Mucosa of stomach (tissue), 1 donor: ENCODE data around the gene ZNF273.
"Not testable (repeated sequence)": the region's sequence is repeated elsewhere in the genome, so short reads cannot be mapped to it uniquely, and the experiment has no call there.

Experiments
- H3K27me3 ChIP-seq: one replicate; pipeline ENCODE4 v1.7.0; 2013; ENCODE audit warnings: mild to moderate bottlenecking, low read length; ENCODE audit not compliant: control insufficient read depth, insufficient read depth
- H3K36me3 ChIP-seq: one replicate; pipeline ENCODE4 v1.7.0; 2013; ENCODE audit warnings: low read length; ENCODE audit not compliant: control insufficient read depth, insufficient read depth
- H3K4me1 ChIP-seq: one replicate; pipeline ENCODE4 v1.7.0; 2013; ENCODE audit warnings: mild to moderate bottlenecking, low read length; ENCODE audit not compliant: control insufficient read depth, insufficient read depth
- H3K4me3 ChIP-seq: one replicate; pipeline ENCODE4 v1.7.0; 2013; ENCODE audit warnings: low read length
- H3K9ac ChIP-seq: one replicate; pipeline ENCODE4 v1.7.0; 2013; ENCODE audit warnings: mild to moderate bottlenecking, low read length, moderate library complexity
- H3K9me3 ChIP-seq: one replicate; pipeline ENCODE4 v1.7.0; 2013; ENCODE audit warnings: mild to moderate bottlenecking, low read length, moderate library complexity; ENCODE audit not compliant: control insufficient read depth
- donor health status: Pancreatic carcinoma.

Gene ZNF273

DNA sequence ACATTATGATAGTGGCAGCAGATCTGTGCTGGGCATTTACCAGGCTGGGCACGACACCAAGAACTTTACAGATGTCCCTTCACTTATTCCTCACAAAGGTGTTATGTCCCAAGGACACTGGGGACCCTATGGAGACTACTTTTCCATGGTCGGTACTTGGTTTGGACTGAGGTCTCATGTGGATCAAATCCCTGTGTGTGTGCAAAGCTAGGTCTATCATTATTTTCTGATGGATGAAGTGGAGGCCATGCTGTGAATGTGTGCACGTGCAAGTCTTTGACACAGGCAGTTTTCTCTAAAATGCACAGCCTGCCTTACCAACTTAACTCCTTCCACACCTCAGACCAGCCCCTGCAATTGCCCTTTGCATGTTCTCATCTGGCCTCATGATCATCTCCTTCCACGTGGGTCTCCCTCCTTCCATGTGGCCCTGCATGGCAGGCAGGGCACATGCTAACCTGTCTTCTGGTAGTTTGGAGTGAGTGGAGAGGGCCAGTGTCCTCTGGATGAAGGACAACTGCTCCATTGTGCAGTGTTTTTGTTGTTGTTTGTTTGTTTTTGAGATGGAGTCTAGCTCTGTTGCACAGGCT lies 16.0 kb upstream of the ZNF273 start:
- Histone ChIP-seq H3K9ac (no peak overlapping the region), H3K36me3 (no peaks in the 10 kb centered on the region), H3K4me1 (peaks cover 14% of the 10 kb centered on the region), H3K9me3 (no peaks in the 10 kb centered on the region), H3K27me3 (peaks cover 38% of the 10 kb centered on the region), H3K4me3 (no peak overlapping the region)

DNA sequence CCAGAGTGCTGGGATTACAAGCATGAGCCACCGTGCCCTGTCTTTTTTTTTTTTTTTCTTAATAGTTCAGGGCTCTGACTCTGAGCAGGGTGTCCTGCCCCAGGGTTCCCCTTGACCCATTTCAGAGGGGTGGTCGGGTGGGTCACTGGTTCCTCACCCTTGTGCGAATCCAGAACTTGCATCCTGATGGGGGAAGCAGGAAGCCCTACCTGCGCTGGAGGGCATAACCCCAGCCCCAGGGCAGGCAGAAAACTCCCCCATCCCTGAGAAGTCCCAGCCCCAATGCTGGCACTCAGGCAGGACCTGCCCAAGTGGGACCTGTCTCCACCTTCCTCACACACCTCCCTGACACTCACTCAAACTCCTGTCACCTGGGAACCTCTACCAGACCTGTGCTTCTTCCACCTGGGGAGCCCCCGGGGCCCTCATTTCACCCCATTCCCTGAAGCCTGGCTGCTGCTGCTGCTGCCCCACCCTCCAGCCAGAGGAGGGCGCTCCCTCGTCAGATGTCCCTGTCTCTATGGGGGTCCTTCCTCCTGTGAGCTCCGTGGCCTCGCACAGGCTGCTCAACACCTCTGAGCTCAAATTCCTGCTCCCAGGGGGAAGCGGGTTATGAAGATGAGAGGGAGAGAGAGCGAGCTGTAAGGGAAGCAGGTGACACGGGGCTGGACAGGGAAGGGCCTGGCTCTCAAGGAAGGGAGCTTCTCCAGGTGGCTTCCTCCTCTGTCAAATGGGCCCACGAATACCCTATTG lies 15.1 kb upstream of the ZNF273 start:
- H3K9me3 ChIP-seq: no peaks in the 10 kb centered on the region
- peaks cover 10% of the 10 kb centered on the region for H3K4me1 ChIP-seq
- H3K27me3 ChIP-seq: peaks cover 30% of the 10 kb centered on the region
- peak overlapping the region; percentile 68 for H3K9ac ChIP-seq
- peak overlapping the region; percentile 60 for H3K4me3 ChIP-seq
- H3K36me3 ChIP-seq: no peaks in the 10 kb centered on the region

DNA sequence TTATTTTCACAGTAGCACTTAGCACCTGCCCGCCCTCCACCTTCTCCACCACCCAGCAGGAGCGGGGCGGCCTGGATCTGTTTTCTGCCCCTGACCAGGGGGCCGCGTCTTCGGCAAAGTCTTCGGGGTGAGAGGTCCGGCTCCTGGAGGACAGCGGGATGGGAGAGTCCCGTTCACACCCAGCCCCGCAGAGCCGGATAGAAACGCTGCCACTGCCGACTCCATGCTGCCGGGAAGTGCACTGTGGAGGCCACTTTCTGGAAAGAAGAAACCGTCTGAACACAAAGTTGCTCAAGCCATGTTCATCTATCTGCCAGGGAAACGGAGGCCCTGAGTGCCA lies 14.5 kb upstream of the ZNF273 start:
- H3K9ac ChIP-seq: peak overlapping the region; percentile 68
- peaks cover 10% of the 10 kb centered on the region for H3K4me1 ChIP-seq
- peak overlapping the region; percentile 60 for H3K4me3 ChIP-seq

DNA sequence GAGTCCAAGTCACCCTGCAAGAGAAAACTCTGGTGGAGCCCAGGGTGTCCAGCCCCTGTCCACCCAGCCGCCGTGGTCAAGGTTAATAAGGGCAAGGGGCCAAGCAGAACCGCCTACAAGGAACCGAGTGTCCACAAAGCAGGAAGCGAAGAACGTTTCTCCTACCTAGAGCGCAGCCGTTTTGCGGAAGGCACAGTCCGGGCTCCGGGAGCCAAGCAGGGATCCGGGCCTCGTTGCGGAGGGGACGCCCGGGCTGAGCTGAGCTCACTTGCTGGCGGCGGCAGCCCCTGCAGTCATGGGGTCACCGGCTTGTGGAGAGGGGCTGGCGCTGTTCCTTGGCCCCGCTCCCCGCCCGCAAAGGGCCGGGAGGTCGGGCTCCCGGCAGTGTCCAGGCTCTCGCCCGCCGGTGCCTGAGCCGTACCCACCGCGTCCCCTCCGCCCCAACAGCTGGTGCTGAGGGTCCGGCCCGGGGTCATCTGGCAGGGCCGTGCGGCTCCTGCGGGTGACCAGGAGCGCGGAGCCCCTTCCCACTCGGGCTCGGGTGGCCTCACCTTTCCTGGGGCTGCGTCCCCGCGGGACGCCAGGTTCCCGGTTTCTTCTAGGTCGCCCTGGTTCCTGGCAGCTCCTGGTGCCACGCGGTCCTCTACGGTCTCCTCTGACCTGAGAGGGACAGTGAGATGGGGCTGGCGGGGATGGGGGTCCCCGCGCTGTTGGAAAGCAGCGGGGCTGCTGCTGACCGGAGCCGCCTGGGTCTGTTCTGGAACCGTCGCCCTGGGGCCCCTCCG lies 14.0 kb upstream of the ZNF273 start:
- Histone ChIP-seq H3K4me1 (peaks cover 10% of the 10 kb centered on the region), H3K9me3 (no peaks in the 10 kb centered on the region), H3K9ac (peak overlapping the region; percentile 68), H3K4me3 (peak overlapping the region; percentile 60), H3K36me3 (no peaks in the 10 kb centered on the region), H3K27me3 (peaks cover 18% of the 10 kb centered on the region)

More for the DNA sequence above, 14.5 kb upstream of the ZNF273 start:
- peaks cover 24% of the 10 kb centered on the region for H3K27me3 ChIP-seq
- H3K36me3 ChIP-seq: no peaks in the 10 kb centered on the region
- H3K9me3 ChIP-seq: no peaks in the 10 kb centered on the region

- Histone ChIP-seq H3K9ac (no peak overlapping the region), H3K9me3 (no peaks in the 10 kb centered on the region), H3K36me3 (no peaks in the 10 kb centered on the region), H3K4me3 (no peak overlapping the region), H3K4me1 (peaks cover 10% of the 10 kb centered on the region), H3K27me3 (peaks cover 18% of the 10 kb centered on the region)
These were observed 13.3 kb upstream of the ZNF273 start for GRCh38 chr7:64889686-64890162.

GRCh38 chr7:64890273-64890672 lies 12.8 kb upstream of the ZNF273 start:
- not testable (repeated sequence) for H3K4me3 ChIP-seq, H3K9me3 ChIP-seq, H3K9ac ChIP-seq, H3K36me3 ChIP-seq
- Histone ChIP-seq H3K4me1 (peaks cover 10% of the 10 kb centered on the region), H3K27me3 (peaks cover 18% of the 10 kb centered on the region)

- no peaks in the 10 kb centered on the region for H3K9me3 ChIP-seq
- no peak overlapping the region for H3K4me3 ChIP-seq
- H3K27me3 ChIP-seq: peaks cover 18% of the 10 kb centered on the region
- H3K9ac ChIP-seq: no peak overlapping the region
- H3K4me1 ChIP-seq: peaks cover 10% of the 10 kb centered on the region
- H3K36me3 ChIP-seq: no peaks in the 10 kb centered on the region
These were observed 12.2 kb upstream of the ZNF273 start for GRCh38 chr7:64890761-64891362.

GRCh38 chr7:64891363-64892081 lies 11.6 kb upstream of the ZNF273 start:
- Histone ChIP-seq H3K27me3 (peaks cover 18% of the 10 kb centered on the region), H3K4me1 (peaks cover 10% of the 10 kb centered on the region)
- not testable (repeated sequence) for H3K9me3 ChIP-seq, H3K4me3 ChIP-seq, H3K9ac ChIP-seq, H3K36me3 ChIP-seq

GRCh38 chr7:64892116-64892515 lies 11.0 kb upstream of the ZNF273 start:
- no peak overlapping the region for H3K4me3 ChIP-seq
- H3K9ac ChIP-seq: no peak overlapping the region
- peaks cover 18% of the 10 kb centered on the region for H3K27me3 ChIP-seq
- H3K36me3 ChIP-seq: no peaks in the 10 kb centered on the region
- no peaks in the 10 kb centered on the region for H3K9me3 ChIP-seq
- peaks cover 10% of the 10 kb centered on the region for H3K4me1 ChIP-seq

DNA sequence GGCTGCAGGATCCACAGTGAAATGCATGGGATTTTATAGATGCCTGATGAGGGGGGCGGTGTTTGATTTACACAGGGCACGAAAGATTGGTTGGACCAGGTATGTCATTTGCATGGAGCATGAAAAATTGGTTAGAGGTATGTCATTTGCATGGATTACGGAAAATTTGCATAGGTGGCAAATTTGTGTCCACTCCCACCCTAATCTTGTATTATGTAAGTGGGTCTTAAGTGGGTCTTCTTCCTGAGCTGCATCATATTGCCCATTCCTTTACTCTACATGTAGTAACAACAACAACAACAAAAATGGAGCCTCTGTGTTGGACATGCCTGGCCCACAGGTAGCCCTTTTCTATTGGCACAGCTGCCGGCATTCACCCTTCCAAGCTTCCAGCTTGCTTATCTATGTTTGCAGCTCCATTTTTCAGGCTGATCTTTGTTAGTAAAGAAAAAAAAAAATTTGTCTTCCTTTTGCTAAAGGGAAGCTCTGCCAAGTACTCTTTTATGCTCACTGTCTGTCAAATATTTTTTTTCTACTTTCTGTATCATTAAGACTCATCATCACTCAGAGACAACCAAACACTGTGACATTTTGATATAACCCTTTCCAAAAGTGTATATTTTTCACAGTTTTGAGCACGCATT lies 10.3 kb upstream of the ZNF273 start:
- H3K27me3 ChIP-seq: peaks cover 18% of the 10 kb centered on the region
- peaks cover 10% of the 10 kb centered on the region for H3K4me1 ChIP-seq
- H3K9ac ChIP-seq: no peak overlapping the region
- no peaks in the 10 kb centered on the region for H3K36me3 ChIP-seq
- H3K4me3 ChIP-seq: no peak overlapping the region
- no peaks in the 10 kb centered on the region for H3K9me3 ChIP-seq

GRCh38 chr7:64893401-64893800 lies 9.7 kb upstream of the ZNF273 start:
- Histone ChIP-seq H3K9me3 (no peaks in the 10 kb centered on the region), H3K36me3 (no peaks in the 10 kb centered on the region), H3K4me3 (no peak overlapping the region)

More at GRCh38 chr7:64893401-64893800, 9.7 kb upstream of the ZNF273 start:
- Histone ChIP-seq H3K27me3 (peaks cover 18% of the 10 kb centered on the region), H3K4me1 (peaks cover 4% of the 10 kb centered on the region), H3K9ac (no peak overlapping the region)
